GM13976 (cell line): ENCODE measurements around the gene GAMT.
"Not testable (repeated sequence)": the region's sequence is repeated elsewhere in the genome, so short reads cannot be mapped to it uniquely, and the experiment has no call there.

ENCODE experiments used
- DNase-seq: peaks from one replicate; pipeline ENCODE4 v3.0.0; 2012; ENCODE audit warnings: low spot score
- CTCF ChIP-seq: IDR thresholded peaks from 2 replicates; pipeline ENCODE4 v1.5.1; 2012; ENCODE audit warnings: borderline replicate concordance, mild to moderate bottlenecking; ENCODE audit not compliant: insufficient read depth; ENCODE audit errors: extremely low read depth, missing control alignments, control extremely low read depth
- in situ Hi-C: fragments of 300-500 bp; cut with MboI; formaldehyde crosslinking; loops from one replicate; pipeline ENCODE4 v1.12.0; 2022; ENCODE audit warnings: low sequenced_read_pairs, mixed read lengths, inconsistent platforms; ENCODE audit not compliant: unreplicated experiment

Gene GAMT

DNA sequence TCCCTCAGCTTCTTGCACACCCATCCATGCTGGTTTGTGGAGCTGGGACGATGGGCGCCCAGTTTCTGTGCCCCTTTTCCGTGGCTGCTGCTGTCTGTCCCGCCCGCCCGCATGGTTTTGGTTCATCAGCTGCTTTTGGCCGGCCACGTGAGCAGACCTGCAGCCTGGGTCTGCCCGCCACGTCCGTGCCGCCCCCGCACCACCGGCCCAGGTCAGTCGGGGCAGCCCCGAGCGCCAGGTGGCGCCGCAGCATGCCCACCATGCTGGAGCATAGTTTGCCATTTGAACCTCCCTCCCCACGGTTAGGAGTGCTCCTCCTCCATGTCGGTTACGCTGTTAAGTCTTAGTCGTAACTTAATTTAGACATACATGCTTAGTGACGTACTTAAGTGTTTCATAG is 21.6 kb upstream of the GAMT start:
- in situ Hi-C loops = no loop called here
- DNase-seq = no peak
- TF ChIP-seq CTCF = no peak

GRCh38 chr19:1422360-1422759 is 21.0 kb upstream of the GAMT start:
- no peak for TF ChIP-seq CTCF
- in situ Hi-C loops = no loop called here

DNA sequence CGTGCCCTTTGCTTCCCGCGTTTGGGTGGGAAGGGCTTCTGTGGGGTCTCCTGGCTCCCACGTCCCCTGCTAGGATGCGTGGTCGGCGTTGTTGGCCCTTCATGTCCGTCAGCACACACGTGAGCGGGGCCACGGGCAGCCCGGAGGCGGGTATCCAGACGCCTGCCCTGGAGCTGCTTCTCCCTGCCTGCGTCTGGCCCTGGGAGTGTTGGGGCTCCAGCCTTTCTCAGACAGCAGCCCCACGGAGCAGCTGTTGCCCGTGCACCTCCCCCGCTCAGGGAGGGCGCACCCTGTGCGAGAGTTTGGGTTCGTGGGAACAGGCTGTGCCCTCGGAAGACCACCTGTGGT is 20.6 kb upstream of the GAMT start:
- TF ChIP-seq CTCF = no peak
- in situ Hi-C loops = no loop called here
- no peak for DNase-seq

More at GRCh38 chr19:1422360-1422759, 21.0 kb upstream of the GAMT start:
- DNase-seq = no peak

GRCh38 chr19:1421218-1421957 is 20.0 kb upstream of the GAMT start:
- no peak for TF ChIP-seq CTCF
- DNase-seq = no peak
- in situ Hi-C loops = no loop called here

GRCh38 chr19:1420590-1420989 is 19.2 kb upstream of the GAMT start:
- DNase-seq = no peak
- in situ Hi-C loops = no loop called here
- TF ChIP-seq CTCF = no peak

- in situ Hi-C loops, DNase-seq: not testable (repeated sequence)
Measured at GRCh38 chr19:1420085-1420484, 18.7 kb upstream of the GAMT start.

- in situ Hi-C loops = no loop called here
- TF ChIP-seq CTCF = no peak
- no peak for DNase-seq
Measured at GRCh38 chr19:1418951-1419738, 17.8 kb upstream of the GAMT start.
